Fibroblast of skin of right quadriceps (primary cell): ENCODE data around the gene SNPH.

Experiments used
- DNase-seq: peaks from one replicate; pipeline ENCODE4 v3.0.0-alpha.2; 2013

SNPH gene

GRCh38 chr20:1265226-1265915, 723 bp upstream of the SNPH start:
- no peak for DNase-seq

DNA sequence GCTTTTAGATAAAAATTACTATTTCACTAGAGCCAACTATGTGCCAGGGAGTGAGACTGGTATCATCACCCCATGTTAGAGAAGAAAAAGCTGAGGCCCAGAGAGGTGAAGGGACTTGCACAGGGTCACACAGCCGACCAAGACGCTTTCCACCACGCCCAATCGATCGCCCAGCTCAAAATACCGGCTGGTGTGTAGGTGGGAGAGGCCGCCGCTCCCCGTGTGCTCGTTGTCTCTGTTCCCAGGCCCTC, 253 bp upstream of the SNPH start:
- DNase-seq, result no peak

GRCh38 chr20:1267161-1267560, 1.1 kb downstream of the SNPH start:
- DNase-seq, result no peak

DNA sequence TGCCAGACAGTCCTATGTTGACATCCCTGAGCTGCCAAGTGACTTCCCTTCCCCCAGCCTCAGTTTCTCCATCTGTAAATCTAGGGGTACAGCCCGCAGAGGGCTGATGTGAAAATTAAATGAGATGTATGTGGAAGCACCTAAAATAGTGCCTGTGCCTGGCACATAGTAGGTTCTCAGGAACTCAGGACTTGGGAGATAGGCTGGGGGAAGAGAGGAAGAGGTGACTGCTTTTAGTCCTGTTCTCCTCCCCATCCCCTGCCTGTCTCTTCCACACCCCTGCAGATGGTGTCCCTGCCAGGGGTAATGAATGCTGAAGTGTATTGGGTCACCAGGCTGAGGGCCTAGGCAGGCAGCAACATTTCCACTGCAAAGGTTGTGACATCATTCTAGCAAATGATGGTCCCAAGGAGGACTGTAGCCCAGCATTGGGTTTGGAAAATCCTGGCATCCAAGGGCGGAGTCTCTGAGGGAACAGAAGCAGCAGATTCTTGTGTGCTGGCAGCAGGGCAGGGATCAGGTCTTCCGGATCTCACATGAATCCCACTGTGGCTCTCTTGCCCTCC, 1.8 kb downstream of the SNPH start:
- DNase-seq, result no peak

- no peak for DNase-seq
Observed at GRCh38 chr20:1269235-1269634, 3.1 kb downstream of the SNPH start.

GRCh38 chr20:1269850-1270249, 3.8 kb downstream of the SNPH start:
- DNase-seq, result no peak

- no peak for DNase-seq
Observed at GRCh38 chr20:1272368-1273100, 6.4 kb downstream of the SNPH start.

DNA sequence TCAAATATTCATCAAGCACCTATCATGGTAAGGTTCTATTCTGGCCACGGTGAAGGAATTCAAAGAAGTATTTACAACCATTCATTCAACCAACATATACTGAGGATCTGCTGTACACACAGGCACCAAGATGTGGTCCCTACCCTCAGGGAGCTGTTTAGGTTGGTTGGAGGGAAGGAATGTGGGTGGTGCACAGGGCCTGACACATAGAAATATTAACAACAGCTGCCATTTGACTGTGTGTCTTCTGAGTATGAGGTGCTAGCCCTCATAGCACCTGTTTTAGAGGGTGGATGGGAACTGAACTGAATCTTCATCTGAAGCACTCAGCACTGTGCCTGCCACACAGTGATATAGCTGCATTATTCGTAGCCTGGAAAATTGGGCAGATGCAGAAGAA, 7.3 kb downstream of the SNPH start:
- no peak for DNase-seq

- no peak for DNase-seq
Observed at GRCh38 chr20:1274485-1275311, 8.6 kb downstream of the SNPH start.

DNA sequence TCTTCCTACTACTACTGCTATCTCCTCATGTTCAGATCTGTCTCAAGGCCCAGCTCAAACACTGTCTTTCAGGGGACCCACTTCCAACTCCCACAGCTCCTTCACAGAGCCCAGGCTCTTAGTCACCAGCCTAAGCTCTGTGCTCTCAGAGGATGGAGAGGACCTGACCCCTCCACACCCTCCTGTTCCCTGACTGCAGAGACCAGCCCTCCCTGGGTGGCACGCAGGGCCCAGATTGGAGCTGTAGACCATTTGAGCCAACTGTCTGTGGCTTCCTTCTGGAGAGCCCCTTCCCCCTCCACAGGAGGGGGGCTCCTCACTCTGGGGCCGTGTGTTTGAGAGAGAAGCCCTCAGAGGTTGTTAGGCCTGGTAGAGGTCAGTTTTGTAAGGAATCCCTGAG, 9.8 kb downstream of the SNPH start:
- no peak for DNase-seq

GRCh38 chr20:1277529-1278322, 11.6 kb downstream of the SNPH start:
- DNase-seq, result no peak

DNA sequence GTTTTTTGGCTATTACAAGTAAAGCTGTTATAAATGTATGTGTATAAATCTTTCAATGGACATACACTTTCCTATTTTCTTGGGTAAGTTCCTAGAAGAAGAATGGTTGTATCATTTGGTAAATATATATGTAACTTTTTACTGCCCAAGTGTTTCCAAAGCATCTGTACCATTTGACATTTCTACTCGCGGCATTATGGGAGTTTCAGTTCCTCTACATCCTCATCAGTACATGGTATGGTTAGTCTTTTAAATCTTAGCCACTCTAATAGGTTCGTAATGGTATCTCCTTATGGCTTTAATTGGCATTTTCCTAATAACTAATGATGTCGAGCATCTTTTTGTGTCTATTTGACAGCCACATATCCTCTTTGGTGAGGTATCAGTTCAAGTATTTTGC, 12.9 kb downstream of the SNPH start:
- DNase-seq, result no peak

DNA sequence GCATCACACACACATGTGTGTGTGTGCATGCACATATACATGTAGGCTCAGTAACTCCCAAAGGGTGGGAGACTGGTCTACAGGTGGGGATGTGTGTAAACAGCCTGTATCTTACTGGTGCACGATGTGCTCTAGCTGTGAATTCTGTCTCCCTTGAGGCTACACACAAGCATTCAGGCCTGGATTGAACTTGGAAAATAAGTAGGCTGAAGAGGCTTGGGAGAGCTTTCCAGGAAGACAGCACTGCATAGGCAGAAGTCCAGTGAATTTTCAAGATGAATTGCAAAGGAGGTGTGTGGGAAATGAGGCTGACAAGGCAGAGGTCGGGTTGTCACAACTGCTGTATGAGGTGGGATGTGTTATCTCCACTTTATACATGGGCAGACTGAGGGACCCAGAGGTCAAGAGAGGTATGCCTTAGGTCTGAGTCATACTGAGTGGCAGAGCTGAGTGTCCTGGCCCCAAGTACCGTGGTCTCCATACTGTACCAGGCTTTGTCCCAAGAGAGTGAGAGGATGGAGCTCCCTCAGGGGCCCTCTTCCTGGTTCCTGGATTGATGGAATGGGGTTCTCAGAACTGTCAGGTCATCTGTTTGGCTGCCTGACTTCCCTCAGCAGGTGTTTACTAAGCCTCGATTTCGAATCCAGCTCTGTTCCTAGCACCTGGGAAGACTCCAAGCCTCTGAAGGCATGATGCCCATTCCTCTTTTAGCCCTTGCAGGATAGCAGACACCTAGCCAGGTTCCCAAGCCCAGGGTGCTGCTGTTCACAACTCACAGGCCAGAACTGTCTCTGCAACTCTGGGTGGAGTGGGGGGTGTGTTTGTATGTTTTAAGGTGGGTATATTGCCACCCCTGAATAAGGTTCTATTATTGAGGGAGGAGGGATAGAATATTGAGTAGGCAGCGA, 14.4 kb downstream of the SNPH start:
- DNase-seq, result no peak

- no peak for DNase-seq
Observed at GRCh38 chr20:1281279-1282057, 15.4 kb downstream of the SNPH start.

DNA sequence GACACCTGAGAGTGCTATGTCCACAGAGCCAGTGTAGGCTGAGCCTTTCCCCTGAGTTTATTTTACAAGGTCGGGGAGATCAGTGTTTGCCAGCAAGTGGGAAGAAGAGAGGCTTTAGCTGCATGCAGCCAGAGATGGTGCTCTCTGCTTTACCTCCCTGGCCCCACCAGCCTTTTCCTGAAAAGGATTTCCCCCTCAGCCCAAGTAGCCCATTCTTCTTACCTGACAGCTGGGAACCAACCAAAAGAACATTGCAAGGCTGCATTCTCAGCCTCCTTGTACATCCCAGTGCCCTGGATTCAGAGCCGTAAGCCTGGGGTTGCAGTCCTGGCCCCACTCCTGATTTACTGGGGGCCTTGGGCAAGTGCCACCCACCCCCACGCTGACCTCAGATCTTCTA, 16.9 kb downstream of the SNPH start:
- no peak for DNase-seq

DNA sequence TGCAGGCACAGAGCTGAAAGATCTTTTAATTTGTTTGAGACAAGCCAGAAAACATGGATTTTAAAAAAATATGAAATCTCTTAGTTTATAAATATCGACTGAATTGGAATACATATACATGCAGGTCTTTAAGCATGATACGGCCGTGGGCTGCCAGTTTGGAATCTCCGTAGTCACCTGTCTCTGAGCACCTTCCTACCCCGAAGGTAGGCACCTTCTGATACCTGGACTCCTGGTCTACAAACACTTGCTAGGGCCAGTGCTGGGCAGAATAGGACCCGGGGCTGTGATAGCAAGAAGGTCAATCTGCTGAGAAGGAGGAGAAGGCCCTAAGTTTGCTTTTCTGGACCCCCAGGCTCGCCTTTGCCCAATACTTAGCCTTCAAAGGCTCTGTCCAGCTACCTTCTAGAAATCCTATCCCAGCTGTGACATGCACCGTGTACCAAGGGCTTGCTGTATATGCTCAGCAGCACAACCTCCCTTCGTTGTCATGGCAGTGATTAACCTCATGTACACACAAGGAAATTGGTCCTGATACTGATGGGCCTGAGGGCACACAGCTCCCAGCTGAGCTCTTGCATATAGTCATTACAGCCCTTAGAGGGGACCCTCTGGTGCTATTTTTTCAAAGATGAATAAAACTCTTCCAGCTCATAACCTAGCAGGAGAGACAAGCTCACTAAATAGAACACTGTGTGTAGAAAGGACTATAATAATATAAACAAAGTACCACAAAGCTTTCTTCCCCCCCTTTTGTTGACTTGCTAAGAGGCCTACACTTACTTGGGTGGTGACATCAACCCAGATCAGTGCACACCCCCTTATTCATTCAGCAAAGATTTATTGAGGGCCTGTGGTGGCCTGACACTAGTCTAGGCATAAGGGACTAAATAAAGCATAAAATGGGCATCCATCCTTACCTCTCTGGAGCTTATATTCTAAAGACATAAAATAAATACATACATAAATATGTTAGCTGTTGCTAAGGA, 17.7 kb downstream of the SNPH start:
- DNase-seq, result no peak

- no peak for DNase-seq
Observed at GRCh38 chr20:1286267-1287024, 20.4 kb downstream of the SNPH start.

DNA sequence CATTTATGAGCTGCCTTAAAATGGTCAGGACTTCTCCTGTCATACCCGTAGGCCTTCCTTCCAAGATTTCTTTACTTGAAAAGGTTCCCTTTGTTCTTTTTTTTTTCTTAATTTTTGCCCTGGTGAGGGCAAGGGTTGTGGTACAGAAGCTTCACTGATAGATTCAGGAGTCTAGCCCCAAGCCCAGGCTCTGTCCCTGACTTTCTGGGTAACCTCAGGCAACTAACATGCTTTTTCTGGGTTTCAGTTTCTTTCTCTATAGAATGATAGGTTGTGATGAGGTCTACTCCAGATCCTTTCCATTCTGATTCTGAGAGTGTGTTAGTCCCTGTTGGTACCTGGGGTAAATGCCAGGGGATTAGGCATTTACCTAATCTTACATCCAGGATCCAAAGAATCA, 21.2 kb downstream of the SNPH start:
- no peak for DNase-seq
